NCI-H1694 treated with DMSO at 0.1 percent for 48 hours (cell line): ENCODE results near the gene RAET1G.
"Not testable (repeated sequence)": the region's sequence is repeated elsewhere in the genome, so short reads cannot be mapped to it uniquely, and the experiment has no call there.

Experiments
- DNase-seq: peaks from one replicate; lab custom pipeline; 2025; lab: John Stamatoyannopoulos, UW

RAET1G gene

GRCh38 chr6:149953934-149954327, 31.0 kb upstream of the RAET1G start:
- DNase-seq = not testable (repeated sequence)

DNA sequence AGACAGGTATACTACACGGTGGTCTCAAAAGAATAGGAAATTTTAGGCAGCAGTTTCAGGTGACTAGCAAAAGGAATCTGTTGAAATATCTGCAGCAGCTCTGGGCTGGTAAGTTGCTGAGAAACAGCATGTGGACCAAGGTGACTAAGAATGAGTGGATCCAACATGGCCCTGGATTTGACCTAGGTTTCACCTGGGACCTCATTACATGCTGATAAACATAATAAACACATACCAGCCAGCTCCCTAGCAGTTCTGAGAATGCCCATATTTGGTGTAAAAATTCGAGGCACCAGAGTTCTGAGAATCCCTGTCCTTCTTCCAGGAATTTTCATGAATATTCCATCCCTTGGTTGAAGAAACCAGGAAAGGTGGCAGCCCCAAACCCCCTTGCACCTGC, 30.5 kb upstream of the RAET1G start:
- DNase-seq = not testable (repeated sequence)

GRCh38 chr6:149951626-149952025, 28.7 kb upstream of the RAET1G start:
- DNase-seq = no peak

GRCh38 chr6:149951096-149951495, 28.2 kb upstream of the RAET1G start:
- DNase-seq = no peak

DNA sequence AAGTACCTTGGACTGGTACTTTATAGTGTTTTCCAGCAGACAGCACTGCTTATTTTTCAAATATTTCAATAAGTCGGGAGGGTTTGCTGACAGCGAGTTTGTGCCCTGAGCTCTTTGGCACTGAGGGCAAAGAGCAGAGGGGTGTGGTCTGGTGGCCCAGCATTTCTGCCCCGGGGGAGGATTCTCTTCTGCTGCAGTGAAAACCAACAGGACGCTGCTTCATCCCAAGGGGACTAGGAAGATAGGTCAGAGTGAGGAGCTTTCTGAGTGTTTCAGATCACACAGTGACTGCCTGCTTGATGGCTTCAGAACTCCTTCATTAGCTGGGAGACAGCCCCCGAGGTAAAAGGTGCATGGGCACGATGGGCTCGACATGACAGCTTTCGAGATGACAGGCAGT, 27.5 kb upstream of the RAET1G start:
- DNase-seq = no peak

- no peak for DNase-seq
Measured at GRCh38 chr6:149948616-149949015, 25.7 kb upstream of the RAET1G start.

GRCh38 chr6:149948011-149948410, 25.1 kb upstream of the RAET1G start:
- DNase-seq = no peak

DNA sequence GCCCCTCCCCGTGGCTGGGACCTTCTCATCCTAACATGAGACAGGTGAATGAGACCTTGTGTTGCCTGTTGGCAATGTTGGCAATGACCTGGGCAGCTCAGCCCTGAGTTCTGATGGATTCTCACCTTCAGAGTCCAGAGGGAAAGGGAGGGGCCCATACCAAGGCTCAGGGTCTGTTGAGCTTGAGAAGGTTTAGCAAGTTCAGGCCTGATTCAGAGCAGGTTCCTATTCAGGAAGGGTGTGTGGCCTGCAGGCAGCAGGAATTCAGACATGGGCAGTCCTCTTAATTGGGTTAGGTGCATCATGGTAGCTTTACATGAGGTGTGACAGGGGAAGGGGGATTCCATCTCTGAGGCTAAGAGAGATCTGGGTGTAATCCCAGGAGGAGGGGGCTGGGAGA, 24.6 kb upstream of the RAET1G start:
- not testable (repeated sequence) for DNase-seq

- DNase-seq = not testable (repeated sequence)
Measured at GRCh38 chr6:149946631-149947030, 23.7 kb upstream of the RAET1G start.

DNA sequence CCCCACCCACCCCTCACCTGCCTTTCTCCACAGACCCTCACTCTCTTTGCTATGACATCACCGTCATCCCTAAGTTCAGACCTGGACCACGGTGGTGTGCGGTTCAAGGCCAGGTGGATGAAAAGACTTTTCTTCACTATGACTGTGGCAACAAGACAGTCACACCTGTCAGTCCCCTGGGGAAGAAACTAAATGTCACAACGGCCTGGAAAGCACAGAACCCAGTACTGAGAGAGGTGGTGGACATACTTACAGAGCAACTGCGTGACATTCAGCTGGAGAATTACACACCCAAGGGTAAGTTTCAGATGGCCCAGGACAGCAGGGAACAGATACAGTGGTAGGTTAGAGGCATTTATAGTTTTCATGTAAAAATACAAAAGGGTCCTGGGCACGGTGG, 22.4 kb upstream of the RAET1G start:
- DNase-seq = not testable (repeated sequence)

- not testable (repeated sequence) for DNase-seq
Measured at GRCh38 chr6:149943321-149943720, 20.4 kb upstream of the RAET1G start.

GRCh38 chr6:149942461-149942829, 19.5 kb upstream of the RAET1G start:
- DNase-seq = no peak

DNA sequence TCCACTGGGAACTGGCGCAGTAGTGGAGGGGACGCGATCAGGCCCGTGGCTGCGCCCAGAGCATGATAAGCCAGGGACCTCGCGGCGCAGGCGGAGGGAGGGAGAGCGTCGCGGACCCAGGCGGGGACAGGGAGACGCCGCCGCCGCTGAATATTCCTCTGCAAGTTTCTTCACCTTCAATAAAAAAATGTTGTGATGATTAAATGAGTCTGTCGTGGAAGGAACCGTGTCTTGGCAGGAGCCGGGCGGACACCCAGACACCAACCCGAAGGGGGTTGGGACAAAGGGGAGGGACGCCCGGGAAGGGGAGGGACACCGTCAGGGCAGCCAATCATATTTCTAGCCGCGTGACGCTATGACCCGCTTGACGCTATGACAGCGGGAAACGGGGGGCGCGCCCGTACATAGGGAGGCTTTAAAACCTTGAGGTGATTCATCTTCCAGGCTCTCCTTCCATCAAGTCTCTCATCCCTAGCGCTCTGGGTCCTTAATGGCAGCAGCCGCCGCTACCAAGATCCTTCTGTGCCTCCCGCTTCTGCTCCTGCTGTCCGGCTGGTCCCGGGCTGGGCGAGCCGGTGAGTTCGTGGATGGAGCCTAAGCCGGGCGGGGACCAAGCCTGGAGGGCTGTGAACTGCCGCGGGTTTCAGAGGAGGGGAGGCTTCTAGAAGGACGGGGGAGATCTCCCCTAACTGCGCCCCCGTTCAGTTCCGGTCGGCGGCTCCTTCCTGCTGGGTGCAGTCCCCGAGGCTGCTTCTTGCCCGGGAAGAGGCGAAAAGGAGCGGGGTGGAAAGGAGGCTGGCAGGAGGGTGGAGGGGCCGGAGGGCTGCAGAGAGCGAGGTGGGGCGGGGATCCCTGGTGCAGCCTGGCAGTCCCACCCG, 18.9 kb upstream of the RAET1G start, which contains the start of gene ULBP2:
Gene ULBP2, plus strand, starts transcription at position 432 of the 878 bp plus-strand sequence. Its CDS starts 59 bp downstream, at position 491.
- peak; percentile 74 for DNase-seq

DNA sequence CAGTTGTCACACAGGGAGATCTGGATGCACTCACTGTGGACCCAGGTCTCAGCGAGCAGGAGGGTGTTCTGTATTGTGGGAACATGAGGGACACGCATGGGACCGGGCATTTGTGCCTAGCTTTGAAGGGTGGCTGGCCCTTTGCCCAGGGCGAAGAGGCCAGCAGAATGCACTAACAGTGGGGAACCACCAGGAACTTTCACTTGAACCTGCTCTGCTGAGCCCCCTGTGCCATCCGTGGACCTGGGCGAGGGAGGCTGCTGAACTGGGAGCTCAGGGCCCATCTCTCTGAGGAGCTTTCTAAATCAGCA, 17.7 kb upstream of the RAET1G start:
- DNase-seq = no peak

DNA sequence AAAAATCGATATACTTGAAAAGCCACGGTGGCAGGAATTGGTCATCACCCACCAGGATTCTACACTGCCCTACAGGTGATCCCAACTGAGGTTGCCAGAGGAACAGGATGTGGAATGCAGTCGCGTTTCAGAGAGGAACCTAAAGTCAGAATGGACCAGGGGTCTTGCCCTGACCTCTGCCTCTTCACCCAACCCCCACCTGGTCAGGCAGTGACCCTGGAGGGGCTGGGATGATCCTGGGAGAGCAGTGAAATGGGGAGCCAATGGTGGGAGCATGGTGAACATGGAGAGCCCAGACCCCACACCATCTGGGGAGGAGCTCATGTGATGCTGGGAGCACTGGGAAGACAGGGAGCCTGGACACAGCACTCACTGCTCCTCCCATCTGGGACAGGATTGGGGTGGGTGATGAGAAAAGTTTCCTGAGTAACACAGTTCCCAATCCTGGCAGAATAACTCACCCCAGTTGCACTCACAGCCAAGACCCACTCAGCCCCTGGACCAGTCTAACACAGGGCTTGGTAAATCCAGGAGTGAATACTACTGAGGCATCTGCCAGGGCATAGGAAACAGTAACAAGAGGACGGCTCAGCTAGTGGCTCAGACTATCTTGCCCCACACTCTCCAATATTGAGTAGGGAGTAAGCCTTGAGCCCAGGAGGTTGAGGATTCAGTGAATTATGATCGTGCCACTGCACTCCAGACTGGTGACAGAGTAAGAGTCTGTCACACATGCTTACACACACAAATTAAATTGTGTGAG, 17.2 kb upstream of the RAET1G start:
- no peak for DNase-seq

GRCh38 chr6:149939356-149939648, 16.4 kb upstream of the RAET1G start:
- DNase-seq = no peak

- DNase-seq = no peak
Measured at GRCh38 chr6:149938571-149939355, 15.8 kb upstream of the RAET1G start.

DNA sequence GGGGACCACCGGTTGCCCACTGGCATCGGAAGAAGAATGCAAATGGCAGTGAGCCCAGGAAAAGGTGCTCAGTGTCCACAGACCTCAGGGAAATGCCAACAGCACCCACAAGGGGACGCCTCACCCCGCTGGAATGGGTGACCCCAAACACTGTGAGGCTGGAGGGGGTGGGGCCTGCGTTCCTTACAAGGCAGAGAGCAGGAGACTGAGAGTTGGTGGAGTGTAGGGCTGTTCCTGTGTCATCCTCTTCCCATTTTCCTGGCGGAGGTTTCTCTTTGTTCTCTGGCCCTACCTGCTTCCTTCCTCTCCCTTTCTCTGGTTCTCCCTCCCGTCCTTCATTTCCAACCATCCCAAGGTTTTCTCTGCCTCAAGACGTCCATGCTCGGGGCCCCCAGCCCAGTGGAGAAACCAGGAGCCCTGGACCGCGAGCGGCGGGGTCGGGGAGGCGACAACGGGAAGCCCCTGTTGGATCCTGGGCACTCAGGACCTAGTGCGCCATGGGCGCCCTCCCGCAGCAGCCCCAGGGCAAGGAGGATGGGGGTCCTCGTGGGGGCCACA, 15.2 kb upstream of the RAET1G start:
- DNase-seq = not testable (repeated sequence)

DNA sequence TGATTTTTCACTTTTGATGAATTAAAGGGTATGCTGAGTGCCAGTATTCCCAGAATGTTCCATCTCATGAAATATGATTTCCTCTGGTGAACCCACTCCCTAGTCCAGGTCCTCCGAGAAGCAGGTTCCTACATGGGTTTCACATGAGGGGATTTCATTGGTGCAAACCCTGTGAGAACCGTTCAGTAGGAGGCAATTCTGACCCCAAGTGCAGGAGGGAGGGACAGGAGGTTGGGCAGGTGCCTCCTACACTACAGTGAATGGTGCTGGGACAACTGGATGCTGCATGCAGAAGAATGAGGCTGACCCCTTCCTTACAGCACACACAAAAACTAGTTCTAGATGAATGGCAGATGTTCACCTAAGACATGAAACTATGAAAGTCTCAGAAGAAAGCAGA, 13.8 kb upstream of the RAET1G start:
- no peak for DNase-seq

- DNase-seq = no peak
Measured at GRCh38 chr6:149935668-149936067, 12.7 kb upstream of the RAET1G start.

DNA sequence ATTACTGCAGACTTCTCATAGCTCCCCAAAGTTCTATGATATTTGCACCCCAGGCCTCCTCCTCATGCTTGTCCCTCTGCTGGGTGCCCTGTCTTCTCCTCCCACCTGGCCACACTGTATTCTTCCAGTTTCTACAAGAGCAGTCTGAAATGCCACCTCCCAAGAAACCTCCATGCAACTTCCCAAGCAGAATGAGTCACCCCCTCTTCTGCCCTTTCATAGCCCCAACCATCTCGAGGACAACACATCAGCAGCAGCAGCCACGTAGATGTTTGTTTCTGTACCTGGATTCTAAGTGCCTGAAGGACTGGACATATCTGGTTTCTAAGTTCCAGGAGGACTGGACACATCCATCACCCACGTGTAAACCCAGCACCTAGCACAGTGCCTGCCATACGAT, 12.3 kb upstream of the RAET1G start:
- no peak for DNase-seq
